IMR-90 (cell line): Measurements from ENCODE around the gene FAM227B. TPM values are rescaled to one million over a fixed set of nuclear protein-coding genes. Genes with fewer than 3 reads are reported as not detected.

Experiments used
- ATAC-seq: fragments of 200-7000 bp; cut with Tn5 transposase; 2 replicates; pipeline ENCODE4 v1.9.1; 2020; ENCODE audit warnings: low read depth, mild to moderate bottlenecking, moderate library complexity
- BruUV-seq: library from RNA; stranded (reverse); fragments of 400-500 nt; replicated peaks from 2 replicates; lab custom pipeline; 2021; lab: Mats Ljungman, UMichigan
- CTCF ChIA-PET: fragments of 300-600 bp; formaldehyde crosslinking; extraction: SDS; loops from one replicate; lab custom pipeline; 2021; ENCODE audit warnings: antibody characterized with exemption; lab: Yijun Ruan, JAX
- POLR2A ChIA-PET: fragments of 300-600 bp; sonication (Branson Sonifier 250); formaldehyde crosslinking; loops from one replicate; lab custom pipeline; 2022; ENCODE audit warnings: antibody characterized with exemption; ENCODE audit not compliant: unreplicated experiment; lab: Charles Lee
- DNase-seq: peaks from one replicate; pipeline ENCODE4 v3.0.0; 2013
- H2AFZ ChIP-seq: replicated peaks from 2 replicates; pipeline ENCODE3; 2013; ENCODE audit warnings: low read length, mild to moderate bottlenecking; ENCODE audit not compliant: poor library complexity
- H2AK5ac ChIP-seq: 2 replicates; pipeline ENCODE4 v1.6.1; 2013; ENCODE audit warnings: low read depth, low read length, inconsistent platforms
- H2AK9ac ChIP-seq: replicated peaks from 2 replicates; pipeline ENCODE3; 2013; ENCODE audit warnings: mild to moderate bottlenecking, low read depth, low read length, moderate library complexity; ENCODE audit not compliant: poor library complexity
- H2BK120ac ChIP-seq: 2 replicates; pipeline ENCODE4 v1.6.1; 2013; ENCODE audit warnings: low read depth, low read length, inconsistent platforms
- H2BK15ac ChIP-seq: 3 replicates; pipeline ENCODE4 v1.6.1; 2013; ENCODE audit warnings: low read depth, low read length, inconsistent platforms
- H2BK20ac ChIP-seq: 2 replicates; pipeline ENCODE4 v1.6.1; 2013; ENCODE audit warnings: low read depth, mild to moderate bottlenecking, inconsistent platforms, low read length, moderate library complexity
- H2BK5ac ChIP-seq: 2 replicates; pipeline ENCODE4 v1.6.1; 2013; ENCODE audit warnings: mild to moderate bottlenecking, low read depth, low read length, inconsistent platforms; ENCODE audit not compliant: poor library complexity, severe bottlenecking
- H3K14ac ChIP-seq: replicated peaks from 2 replicates; pipeline ENCODE4 v1.6.1; 2013; ENCODE audit warnings: low read depth, low read length, inconsistent platforms
- H3K18ac ChIP-seq: 2 replicates; pipeline ENCODE4 v1.6.1; 2013; ENCODE audit warnings: low read depth, low read length, control low read depth
- H3K23ac ChIP-seq: 2 replicates; pipeline ENCODE4 v1.6.1; 2013; ENCODE audit warnings: low read depth, low read length, inconsistent platforms
- H3K27ac ChIP-seq: 2 replicates; pipeline ENCODE4 v1.5.1; 2013; ENCODE audit warnings: mild to moderate bottlenecking, control low read depth, low read length; ENCODE audit not compliant: insufficient read depth
- H3K27me3 ChIP-seq: 2 replicates; pipeline ENCODE4 v1.6.1; 2013; ENCODE audit warnings: low read length; ENCODE audit not compliant: control insufficient read depth, insufficient read depth
- H3K36me3 ChIP-seq: 2 replicates; pipeline ENCODE4 v1.6.1; 2013; ENCODE audit warnings: low read length, mixed read lengths; ENCODE audit not compliant: control insufficient read depth, insufficient read depth
- H3K4ac ChIP-seq: 2 replicates; pipeline ENCODE4 v1.6.1; 2013; ENCODE audit warnings: low read depth, low read length, inconsistent platforms
- H3K4me1 ChIP-seq: 2 replicates; pipeline ENCODE4 v1.6.1; 2013; ENCODE audit warnings: low read length, mixed read lengths; ENCODE audit not compliant: control insufficient read depth, insufficient read depth
- H3K4me2 ChIP-seq: 2 replicates; pipeline ENCODE4 v1.6.1; 2013; ENCODE audit warnings: low read depth, mild to moderate bottlenecking, control low read depth, low read length, moderate library complexity
- H3K4me3 ChIP-seq: 2 replicates; pipeline ENCODE4 v1.5.1; 2013; ENCODE audit warnings: low read depth, mild to moderate bottlenecking, control low read depth, low read length, moderate library complexity; ENCODE audit not compliant: insufficient read depth
- H3K56ac ChIP-seq: 2 replicates; pipeline ENCODE4 v1.6.1; 2013; ENCODE audit warnings: low read length, inconsistent platforms; ENCODE audit not compliant: insufficient read depth; ENCODE audit errors: extremely low read depth
- H3K79me1 ChIP-seq, 2 experiments: 2 replicates each; pipeline ENCODE4 v1.6.1; 2013; ENCODE audit warnings: low read length in 2 of 2, inconsistent platforms in 1 of 2, low read depth in 1 of 2
- H3K9ac ChIP-seq: 2 replicates; pipeline ENCODE4 v1.6.1; 2013; ENCODE audit warnings: low read depth, low read length, control low read depth
- H3K9me1 ChIP-seq: 2 replicates; pipeline ENCODE4 v1.6.1; 2013; ENCODE audit warnings: low read length, inconsistent platforms; ENCODE audit not compliant: insufficient read depth
- H3K9me3 ChIP-seq: 2 replicates; pipeline ENCODE4 v1.6.1; 2013; ENCODE audit warnings: low read length; ENCODE audit not compliant: control insufficient read depth, insufficient read depth
- H4K20me1 ChIP-seq: 2 replicates; pipeline ENCODE4 v1.6.1; 2013; ENCODE audit warnings: low read length, inconsistent platforms; ENCODE audit not compliant: insufficient read depth
- H4K5ac ChIP-seq: 2 replicates; pipeline ENCODE4 v1.6.1; 2013; ENCODE audit warnings: mild to moderate bottlenecking, low read depth, low read length, control low read depth
- H4K8ac ChIP-seq, 2 experiments: 2 replicates each; pipeline ENCODE4 v1.6.1; 2013; ENCODE audit warnings: low read depth in 2 of 2, low read length in 2 of 2, control low read depth in 1 of 2, inconsistent platforms in 1 of 2
- H4K91ac ChIP-seq: 2 replicates; pipeline ENCODE4 v1.6.1; 2013; ENCODE audit warnings: low read depth, low read length, inconsistent platforms; ENCODE audit not compliant: insufficient read depth
- MAZ ChIP-seq: IDR thresholded peaks from 2 replicates; pipeline ENCODE4 v1.6.1; 2012; ENCODE audit warnings: low read depth, mild to moderate bottlenecking, low read length, improper control_type of control experiment, moderate library complexity, borderline replicate concordance
- dilution Hi-C: fragments of 300-500 bp; cut with HindIII; formaldehyde crosslinking; loops from one replicate; pipeline ENCODE4 v1.14.3; 2018; ENCODE audit warnings: low sequenced_read_pairs; ENCODE audit not compliant: unreplicated experiment
- in situ Hi-C: fragments of 300-500 bp; cut with MboI; formaldehyde crosslinking; loops from 3 replicates; pipeline ENCODE4 v1.14.3; 2019; ENCODE audit warnings: low sequenced_read_pairs, inconsistent platforms, mixed read lengths
- intact Hi-C: fragments of 100-400 bp; cut with micrococcal nuclease; formaldehyde crosslinking; loops from 2 replicates; pipeline ENCODE4 v1.10.0; 2022
- polyA plus RNA-seq, 3 experiments: library from polyadenylated mRNA; depleted of rRNA; stranded (reverse); fragments of >200 nt; gene quantifications; 2 replicates each; pipeline ENCODE4 v1.2.3, GENCODE V29; 2012; ENCODE audit warnings: low replicate concordance in 1 of 3
- total RNA-seq: library from RNA; depleted of rRNA; stranded (reverse); fragments of >200 nt; gene quantifications from 2 replicates; pipeline ENCODE4 v1.2.3, GENCODE V29; 2012

FAM227B gene
- total and polyA plus RNA-seq, 2 of the 4 experiments (the other 2 are of a cell fraction), result 1.8 to 3.0 TPM

- H2AK9ac ChIP-seq, result no peak overlapping the region
- dilution Hi-C loops, result no loop called here
- POLR2A ChIA-PET, result no interaction called here
Measured at GRCh38 chr15:49456166-49456565, 164.5 kb downstream of the FAM227B start.

More at GRCh38 chr15:49456166-49456565, 164.5 kb downstream of the FAM227B start:
- Histone ChIP-seq H3K9me1 (peaks cover 8% of the 10 kb centered on the region), H2BK120ac (no peak overlapping the region), H4K20me1 (no peaks in the 10 kb centered on the region), H3K79me1 (peaks cover 16 to 36% of the 10 kb centered on the region in 2 experiments; a peak in 3 of 4 replicates), H3K4ac (no peak overlapping the region), H3K18ac (no peak overlapping the region), H3K27me3 (no peaks in the 10 kb centered on the region), H2BK15ac (no peak overlapping the region), H3K9ac (no peak overlapping the region), H3K14ac (no peak overlapping the region), H4K5ac (no peak overlapping the region), H3K36me3 (peaks cover 17% of the 10 kb centered on the region), H3K4me3 (no peak overlapping the region), H3K27ac (no peak overlapping the region), H4K8ac (no peak overlapping the region), H3K23ac (no peak overlapping the region), H3K56ac (no peak overlapping the region), H2AFZ (no peak overlapping the region), H3K9me3 (no peaks in the 10 kb centered on the region), H4K91ac (no peak overlapping the region), H2BK5ac (no peak overlapping the region), H2AK5ac (no peak overlapping the region), H2BK20ac (no peak overlapping the region), H3K4me2 (no peak overlapping the region), H3K4me1 (peaks cover 13% of the 10 kb centered on the region)
- in situ Hi-C loops, result no loop called here
- ATAC-seq, result no peak
- intact Hi-C loops, result no loop called here
- CTCF ChIA-PET, result interaction anchor here (1.5 kb wide), 1 partner anchor 8 kb away, joined by 3 read pairs; no protein-coding TSS in a partner anchor
- DNase-seq, result no peak
- TF ChIP-seq MAZ, result no peak
- no TSS peak for BruUV-seq
